Thyroid gland (tissue), 4 donors: Measurements from ENCODE around the gene OR5K4. TPM values are rescaled to one million over a fixed set of nuclear protein-coding genes. Genes with fewer than 3 reads are reported as not detected.

ENCODE experiments used
- DNase-seq, 2 donors: peaks; one replicate each; pipeline ENCODE4 v3.0.0-alpha.2; 2019
- H3K27ac ChIP-seq, 3 donors: fragments of 200-600 bp; sonication (generic); 1 replicate in 2 of 3; 2 replicates in 1 of 3; pipeline ENCODE4 v1.5.1; 2016 to 2019; ENCODE audit warnings: mild to moderate bottlenecking in 1 of 3, moderate library complexity in 1 of 3
- H3K27me3 ChIP-seq: fragments of 200-600 bp; sonication (generic); one replicate; pipeline ENCODE4 v1.5.1; 2019
- H3K36me3 ChIP-seq, 2 donors: fragments of 200-600 bp; sonication (generic); one replicate each; pipeline ENCODE4 v1.5.1; 2016 to 2019
- H3K4me1 ChIP-seq, 2 donors: fragments of 200-600 bp; sonication (generic); one replicate each; pipeline ENCODE4 v1.5.1; 2017 to 2019
- H3K4me3 ChIP-seq, 3 donors: fragments of 200-600 bp; sonication (generic); replicated peaks in 1 of 3; 1 replicate in 2 of 3; 2 replicates in 1 of 3; pipeline ENCODE4 v1.5.1; 2016; ENCODE audit warnings: mild to moderate bottlenecking in 1 of 3
- H3K9me3 ChIP-seq: fragments of 200-600 bp; sonication (generic); one replicate; pipeline ENCODE4 v1.5.1; 2017
- POLR2A ChIP-seq, 2 donors: fragments of 450-650 bp; IDR thresholded peaks; one replicate each; pipeline ENCODE4 v1.6.1; 2017; ENCODE audit warnings: antibody characterized with exemption in 2 of 2, mild to moderate bottlenecking in 2 of 2, moderate library complexity in 1 of 2
- WGBS, 2 donors: methylation state at CpG; one replicate each; pipeline ENCODE4 v1.1.5; 2017; 5-methylcytosine and 5-hydroxymethylcytosine counted together
- intact Hi-C: fragments of 100-400 bp; cut with DNase I; formaldehyde crosslinking; loops from one replicate; pipeline ENCODE4 v1.15.1; 2023
- total RNA-seq, 4 donors: library from RNA; depleted of rRNA; stranded (reverse); fragments of >200 nt; gene quantifications; one replicate each; pipeline ENCODE4 v1.2.3, GENCODE V29; 2016
- TF ChIP-seq, protein P1 (sequence below), 6 experiments: fragments of 200-600 bp in 3 of 6; fragments of 450-650 bp in 3 of 6; sonication (generic) in 3 of 6; IDR thresholded peaks; one replicate each; pipeline ENCODE4 v1.5.1; 2016 to 2019; ENCODE audit warnings: antibody characterized with exemption in 6 of 6, mild to moderate bottlenecking in 2 of 6, inconsistent platforms in 1 of 6, moderate library complexity in 1 of 6

The OR5K4 gene
- total RNA-seq, 4 donors from 2014 or later = not detected

- no peak overlapping the region for H3K4me3 ChIP-seq
- DNase-seq = no peak
- no peaks in the 10 kb centered on the region for H3K9me3 ChIP-seq
- no peaks in the 10 kb centered on the region for H3K36me3 ChIP-seq
- H3K27me3 ChIP-seq = no peaks in the 10 kb centered on the region
- TF ChIP-seq, protein P1, sequence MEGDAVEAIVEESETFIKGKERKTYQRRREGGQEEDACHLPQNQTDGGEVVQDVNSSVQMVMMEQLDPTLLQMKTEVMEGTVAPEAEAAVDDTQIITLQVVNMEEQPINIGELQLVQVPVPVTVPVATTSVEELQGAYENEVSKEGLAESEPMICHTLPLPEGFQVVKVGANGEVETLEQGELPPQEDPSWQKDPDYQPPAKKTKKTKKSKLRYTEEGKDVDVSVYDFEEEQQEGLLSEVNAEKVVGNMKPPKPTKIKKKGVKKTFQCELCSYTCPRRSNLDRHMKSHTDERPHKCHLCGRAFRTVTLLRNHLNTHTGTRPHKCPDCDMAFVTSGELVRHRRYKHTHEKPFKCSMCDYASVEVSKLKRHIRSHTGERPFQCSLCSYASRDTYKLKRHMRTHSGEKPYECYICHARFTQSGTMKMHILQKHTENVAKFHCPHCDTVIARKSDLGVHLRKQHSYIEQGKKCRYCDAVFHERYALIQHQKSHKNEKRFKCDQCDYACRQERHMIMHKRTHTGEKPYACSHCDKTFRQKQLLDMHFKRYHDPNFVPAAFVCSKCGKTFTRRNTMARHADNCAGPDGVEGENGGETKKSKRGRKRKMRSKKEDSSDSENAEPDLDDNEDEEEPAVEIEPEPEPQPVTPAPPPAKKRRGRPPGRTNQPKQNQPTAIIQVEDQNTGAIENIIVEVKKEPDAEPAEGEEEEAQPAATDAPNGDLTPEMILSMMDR (IDR thresholded peaks at IDR 0.05) = no peak
- no peak for TF ChIP-seq POLR2A (IDR thresholded peaks at IDR 0.05)
- intact Hi-C loops = no loop called here
- H3K4me1 ChIP-seq = no peaks in the 10 kb centered on the region
- no peak overlapping the region for H3K27ac ChIP-seq
These were observed 5.6 kb downstream of the OR5K4 start for GRCh38 chr3:98359250-98359649.

GRCh38 chr3:98359993-98360675 is 6.5 kb downstream of the OR5K4 start:
- TF ChIP-seq, protein P1 (IDR thresholded peaks at IDR 0.05) = no peak
- TF ChIP-seq POLR2A (IDR thresholded peaks at IDR 0.05) = no peak
- intact Hi-C loops = no loop called here
- H3K36me3 ChIP-seq = no peaks in the 10 kb centered on the region
- H3K27me3 ChIP-seq = no peaks in the 10 kb centered on the region
- DNase-seq = no peak
- H3K4me3 ChIP-seq = no peak overlapping the region
- no peak overlapping the region for H3K27ac ChIP-seq
- H3K4me1 ChIP-seq = no peaks in the 10 kb centered on the region
- H3K9me3 ChIP-seq = no peaks in the 10 kb centered on the region
- WGBS, 2 donors = 33 to 44% methylated on average over 1 of the region's 1 CpG

- H3K27ac ChIP-seq = no peak overlapping the region
- H3K27me3 ChIP-seq = no peaks in the 10 kb centered on the region
- no peaks in the 10 kb centered on the region for H3K4me1 ChIP-seq
- WGBS, 2 donors = 89 to 97% methylated on average over 3 of the region's 3 CpGs
- DNase-seq = no peak
- no peaks in the 10 kb centered on the region for H3K36me3 ChIP-seq
- TF ChIP-seq, protein P1 (IDR thresholded peaks at IDR 0.05) = no peak
- TF ChIP-seq POLR2A (IDR thresholded peaks at IDR 0.05) = no peak
- no peak overlapping the region for H3K4me3 ChIP-seq
- intact Hi-C loops = no loop called here
- H3K9me3 ChIP-seq = no peaks in the 10 kb centered on the region
These were observed 7.0 kb downstream of the OR5K4 start for GRCh38 chr3:98360681-98361080.

GRCh38 chr3:98361289-98361688 is 7.6 kb downstream of the OR5K4 start:
- intact Hi-C loops = no loop called here
- H3K27ac ChIP-seq = no peak overlapping the region
- TF ChIP-seq, protein P1 (IDR thresholded peaks at IDR 0.05) = no peak
- no peak for TF ChIP-seq POLR2A (IDR thresholded peaks at IDR 0.05)

GRCh38 chr3:98367464-98368246 is 14.0 kb downstream of the OR5K4 start:
- TF ChIP-seq, protein P1 (IDR thresholded peaks at IDR 0.05) = no peak
- TF ChIP-seq POLR2A (IDR thresholded peaks at IDR 0.05) = no peak
- Histone ChIP-seq H3K27me3 (no peaks in the 10 kb centered on the region), H3K4me3 (no peak overlapping the region), H3K9me3 (no peaks in the 10 kb centered on the region), H3K27ac (no peak overlapping the region), H3K36me3 (no peaks in the 10 kb centered on the region), H3K4me1 (no peaks in the 10 kb centered on the region)
- 76 to 90% methylated on average over 4 of the region's 4 CpGs for WGBS, 2 donors
- intact Hi-C loops = no loop called here
- no peak for DNase-seq

More at GRCh38 chr3:98361289-98361688, 7.6 kb downstream of the OR5K4 start:
- no peaks in the 10 kb centered on the region for H3K4me1 ChIP-seq
- no peaks in the 10 kb centered on the region for H3K27me3 ChIP-seq
- no peaks in the 10 kb centered on the region for H3K9me3 ChIP-seq
- H3K36me3 ChIP-seq = no peaks in the 10 kb centered on the region
- 60 to 79% methylated on average over 2 of the region's 2 CpGs for WGBS, 2 donors
- peak in 1 of 2 donors; percentile 11 for DNase-seq
- no peak overlapping the region for H3K4me3 ChIP-seq
